Measurements from ENCODE around the gene PVALEF.
"Not testable (repeated sequence)": the region's sequence is repeated elsewhere in the genome, so short reads cannot be mapped to it uniquely, and the experiment has no call there.

GRCh38 chr17:81154016-81154415 lies 11.3 kb upstream of the PVALEF start:
- TF ChIP-seq EP300, POLR2A (IDR thresholded peaks at IDR 0.05): not testable (repeated sequence)

All from gastroesophageal sphincter (tissue), 2 donors.